T-helper 1 cell treated with Interleukin-12 subunit alpha and Interleukin-12 subunit beta and Interleukin-4 antibody, amounts not matched to agents 30 μg/mL and 1 μg/mL, for 36 hours (primary cell): ENCODE measurements around the gene GMCL1.
A peak's percentile ranks its signal among the peaks of the same experiment; 100 is the strongest.
"Not testable (repeated sequence)": the region's sequence is repeated elsewhere in the genome, so short reads cannot be mapped to it uniquely, and the experiment has no call there.

Source experiments
- H3K27ac Mint-ChIP-seq: one replicate; pipeline ENCODE4 v1.8.0; 2021; ENCODE audit warnings: mild to moderate bottlenecking, mixed read lengths
- H3K27me3 Mint-ChIP-seq: one replicate; pipeline ENCODE4 v1.8.0; 2021; ENCODE audit warnings: low read depth, mixed read lengths
- H3K36me3 Mint-ChIP-seq: one replicate; pipeline ENCODE4 v1.8.0; 2021; ENCODE audit warnings: low read depth, mixed read lengths
- H3K4me1 Mint-ChIP-seq: one replicate; pipeline ENCODE4 v1.8.0; 2021; ENCODE audit warnings: low read depth, mixed read lengths
- H3K4me3 Mint-ChIP-seq: one replicate; pipeline ENCODE4 v1.8.0; 2021; ENCODE audit warnings: mild to moderate bottlenecking, moderate library complexity, mixed read lengths
- H3K9me3 Mint-ChIP-seq: one replicate; pipeline ENCODE4 v1.8.0; 2021; ENCODE audit warnings: mixed read lengths

Gene GMCL1

DNA sequence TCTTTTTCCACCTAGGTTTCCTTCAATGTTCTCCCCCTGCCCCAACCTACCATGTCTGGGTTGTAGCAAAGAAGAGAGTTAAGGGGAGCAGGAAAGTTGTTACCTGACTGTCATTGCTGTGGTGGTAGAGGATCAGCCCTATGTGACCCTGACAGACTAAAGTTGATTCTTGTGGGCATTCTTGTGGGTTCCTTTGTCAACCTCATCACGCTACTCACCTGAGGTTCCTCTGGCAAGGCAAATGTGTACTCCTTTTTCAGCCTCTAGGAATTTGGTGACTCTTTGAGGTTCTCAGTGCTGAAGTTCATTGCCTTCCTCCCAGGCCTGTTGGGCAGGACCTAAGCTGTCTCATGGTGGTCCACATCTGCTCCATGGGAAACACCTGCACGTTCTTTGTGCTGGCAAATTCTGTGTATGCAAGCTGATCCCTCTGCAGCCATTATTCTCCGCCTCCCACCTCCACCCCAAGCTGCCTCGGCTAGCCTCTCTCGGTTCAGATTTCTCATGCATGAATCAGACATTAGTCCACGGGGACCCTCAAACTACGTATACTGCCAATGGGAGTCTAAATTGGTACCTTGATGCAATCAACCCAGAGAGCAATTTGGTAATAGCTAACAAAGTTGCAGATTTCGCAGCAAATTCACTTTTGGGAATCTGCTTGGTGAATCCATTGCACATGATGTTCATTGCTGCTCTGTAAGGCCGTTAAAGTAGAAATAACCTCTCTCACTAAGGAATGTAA is 1.5 kb upstream of the GMCL1 start:
- Mint-ChIP-seq H3K27me3 (no peaks in the 10 kb centered on the region), H3K4me3 (peak overlapping the region; percentile 82), H3K36me3 (peaks cover 12% of the 10 kb centered on the region), H3K4me1 (peaks cover 36% of the 10 kb centered on the region), H3K9me3 (no peaks in the 10 kb centered on the region), H3K27ac (peak overlapping the region; percentile 94)

GRCh38 chr2:69828938-69829255 is 563 bp upstream of the GMCL1 start:
- Mint-ChIP-seq H3K27ac (peak overlapping the region; percentile 94), H3K27me3 (no peaks in the 10 kb centered on the region), H3K4me1 (peaks cover 41% of the 10 kb centered on the region), H3K4me3 (peak overlapping the region; percentile 90), H3K9me3 (no peaks in the 10 kb centered on the region), H3K36me3 (peaks cover 10% of the 10 kb centered on the region)

- H3K9me3 Mint-ChIP-seq, result no peaks in the 10 kb centered on the region
Observed at GRCh38 chr2:69830045-69830905, 815 bp downstream of the GMCL1 start.

DNA sequence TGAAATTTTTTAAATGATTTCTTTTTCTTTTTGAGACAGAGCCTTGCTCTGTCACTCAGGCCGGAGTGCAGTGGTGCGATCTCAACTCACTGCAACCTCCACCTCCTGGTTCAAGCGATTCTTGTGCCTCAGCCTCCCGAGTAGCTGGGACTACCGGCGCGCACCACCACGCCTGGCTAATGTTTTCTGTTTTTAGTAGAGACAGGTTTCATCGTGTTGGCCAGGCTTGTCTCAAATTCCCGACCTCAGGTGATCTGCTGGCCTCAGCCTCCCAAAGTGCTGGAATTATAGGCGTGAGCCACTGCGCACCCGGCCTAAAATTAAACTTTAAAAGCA is 1.4 kb downstream of the GMCL1 start:
- peak overlapping the region; percentile 67 for H3K27ac Mint-ChIP-seq

More at GRCh38 chr2:69830045-69830905, 815 bp downstream of the GMCL1 start:
- H3K27ac Mint-ChIP-seq, result peak overlapping the region; percentile 67
- H3K27me3 Mint-ChIP-seq, result no peaks in the 10 kb centered on the region
- peaks cover 50% of the 10 kb centered on the region for H3K4me1 Mint-ChIP-seq
- H3K36me3 Mint-ChIP-seq, result peaks cover 19% of the 10 kb centered on the region
- peak overlapping the region; percentile 90 for H3K4me3 Mint-ChIP-seq

DNA sequence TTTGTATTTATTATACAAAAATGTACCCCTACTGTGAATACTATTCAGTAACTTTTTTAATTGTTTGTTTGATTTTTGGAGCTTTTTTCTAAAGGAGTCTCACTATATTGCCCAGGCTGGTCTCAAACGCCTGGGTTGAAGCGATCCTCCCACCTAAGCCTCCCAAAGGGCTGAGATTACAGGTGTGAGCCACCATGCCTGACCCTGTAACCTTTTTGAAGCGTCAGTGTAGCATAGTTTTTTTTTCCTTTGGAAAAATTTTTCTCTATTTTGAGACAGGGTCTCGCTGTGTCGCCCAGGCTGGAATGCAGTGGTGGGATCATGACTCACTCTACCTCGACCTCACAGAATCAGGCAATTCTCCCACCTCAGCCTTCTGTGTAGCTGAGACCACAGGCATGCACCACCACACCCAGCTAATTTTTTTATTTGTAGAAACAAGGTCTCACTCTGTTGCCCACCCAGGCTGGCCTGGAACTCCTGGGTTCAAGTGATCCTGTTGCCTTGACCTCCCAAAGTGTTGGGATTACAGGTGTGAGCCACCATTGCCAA is 2.0 kb downstream of the GMCL1 start:
- peak overlapping the region; percentile 58 for H3K4me3 Mint-ChIP-seq
- H3K27ac Mint-ChIP-seq, result no peak overlapping the region
- H3K27me3 Mint-ChIP-seq, result no peaks in the 10 kb centered on the region
- H3K4me1 Mint-ChIP-seq, result peaks cover 57% of the 10 kb centered on the region
- peaks cover 24% of the 10 kb centered on the region for H3K36me3 Mint-ChIP-seq
- H3K9me3 Mint-ChIP-seq, result no peaks in the 10 kb centered on the region

More for the DNA sequence above, 1.4 kb downstream of the GMCL1 start:
- H3K9me3 Mint-ChIP-seq, H3K27me3 Mint-ChIP-seq: not testable (repeated sequence)
- Mint-ChIP-seq H3K36me3 (peaks cover 19% of the 10 kb centered on the region), H3K4me1 (peaks cover 52% of the 10 kb centered on the region), H3K4me3 (peak overlapping the region; percentile 90)

DNA sequence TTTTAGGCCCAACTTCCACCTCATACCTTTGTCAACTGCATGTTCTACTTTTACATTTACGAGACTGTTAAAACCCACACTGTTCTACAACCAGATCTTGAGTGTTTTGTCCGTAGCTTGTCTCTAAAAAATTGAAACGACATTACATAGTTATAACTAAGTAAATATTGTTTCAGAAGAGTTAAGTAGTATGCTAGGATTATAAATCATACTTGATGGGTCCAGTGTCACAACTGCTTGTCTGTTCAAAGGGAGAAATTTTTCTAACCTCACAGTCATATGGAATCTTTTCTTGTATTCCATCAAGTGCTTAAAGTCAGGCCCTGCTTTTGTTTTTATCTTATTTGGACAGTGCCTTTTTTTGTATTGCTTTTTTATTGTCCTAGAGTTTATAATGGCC is 4.3 kb downstream of the GMCL1 start:
- Mint-ChIP-seq H3K27ac (no peak overlapping the region), H3K36me3 (peaks cover 26% of the 10 kb centered on the region), H3K4me1 (peaks cover 47% of the 10 kb centered on the region), H3K27me3 (no peaks in the 10 kb centered on the region), H3K9me3 (no peaks in the 10 kb centered on the region), H3K4me3 (no peak overlapping the region)

GRCh38 chr2:69835666-69836065 is 6.2 kb downstream of the GMCL1 start:
- Mint-ChIP-seq H3K9me3 (no peaks in the 10 kb centered on the region), H3K36me3 (peaks cover 27% of the 10 kb centered on the region), H3K27ac (no peak overlapping the region), H3K4me3 (no peak overlapping the region), H3K27me3 (no peaks in the 10 kb centered on the region), H3K4me1 (peaks cover 42% of the 10 kb centered on the region)

DNA sequence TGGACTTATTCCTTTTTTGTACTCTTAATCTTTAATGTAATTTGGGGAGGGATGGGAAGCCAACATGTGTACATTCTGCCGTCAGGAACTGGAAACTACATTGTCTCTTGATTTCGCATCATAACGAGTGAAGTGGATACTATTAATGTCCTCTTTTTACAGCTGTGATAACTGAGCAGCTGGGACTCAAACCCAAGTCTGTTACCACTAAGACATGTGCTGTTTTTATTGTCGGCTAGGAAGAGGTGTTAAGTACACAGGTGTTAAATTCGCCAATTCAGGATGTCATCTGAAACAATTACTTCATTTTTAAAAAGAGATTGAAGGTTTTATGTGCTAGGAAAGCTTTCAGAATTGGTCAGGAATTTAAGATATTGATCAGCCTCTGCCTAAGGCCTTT is 6.9 kb downstream of the GMCL1 start:
- Mint-ChIP-seq H3K36me3 (peaks cover 27% of the 10 kb centered on the region), H3K27ac (no peak overlapping the region), H3K4me3 (no peak overlapping the region), H3K4me1 (peaks cover 37% of the 10 kb centered on the region), H3K27me3 (no peaks in the 10 kb centered on the region), H3K9me3 (no peaks in the 10 kb centered on the region)

GRCh38 chr2:69837533-69837932 is 8.1 kb downstream of the GMCL1 start:
- H3K36me3 Mint-ChIP-seq, result peaks cover 28% of the 10 kb centered on the region

DNA sequence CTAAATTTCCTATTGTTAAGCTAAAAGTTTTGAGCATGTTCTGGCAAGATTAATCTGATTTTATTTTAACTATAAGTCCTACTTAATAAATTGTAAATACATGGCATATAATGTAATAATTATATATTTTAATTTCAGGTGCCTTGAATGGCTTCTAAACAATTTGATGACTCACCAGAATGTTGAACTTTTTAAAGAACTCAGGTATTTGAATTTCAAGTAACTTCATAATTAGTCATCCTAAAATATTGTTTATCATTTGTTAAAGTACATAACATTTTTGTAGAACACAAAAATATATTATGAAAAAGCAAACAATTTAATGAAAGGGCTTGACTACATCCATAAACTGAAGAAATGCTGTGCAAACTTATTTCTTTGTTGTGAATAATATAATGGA is 14.5 kb downstream of the GMCL1 start:
- no peak overlapping the region for H3K4me3 Mint-ChIP-seq
- peaks cover 31% of the 10 kb centered on the region for H3K36me3 Mint-ChIP-seq
- peaks cover 6% of the 10 kb centered on the region for H3K4me1 Mint-ChIP-seq
- no peaks in the 10 kb centered on the region for H3K27me3 Mint-ChIP-seq
- H3K9me3 Mint-ChIP-seq, result no peaks in the 10 kb centered on the region
- H3K27ac Mint-ChIP-seq, result no peak overlapping the region

More at GRCh38 chr2:69837533-69837932, 8.1 kb downstream of the GMCL1 start:
- H3K27ac Mint-ChIP-seq, result no peak overlapping the region
- no peaks in the 10 kb centered on the region for H3K9me3 Mint-ChIP-seq
- no peaks in the 10 kb centered on the region for H3K27me3 Mint-ChIP-seq
- peaks cover 28% of the 10 kb centered on the region for H3K4me1 Mint-ChIP-seq
- H3K4me3 Mint-ChIP-seq, result no peak overlapping the region

DNA sequence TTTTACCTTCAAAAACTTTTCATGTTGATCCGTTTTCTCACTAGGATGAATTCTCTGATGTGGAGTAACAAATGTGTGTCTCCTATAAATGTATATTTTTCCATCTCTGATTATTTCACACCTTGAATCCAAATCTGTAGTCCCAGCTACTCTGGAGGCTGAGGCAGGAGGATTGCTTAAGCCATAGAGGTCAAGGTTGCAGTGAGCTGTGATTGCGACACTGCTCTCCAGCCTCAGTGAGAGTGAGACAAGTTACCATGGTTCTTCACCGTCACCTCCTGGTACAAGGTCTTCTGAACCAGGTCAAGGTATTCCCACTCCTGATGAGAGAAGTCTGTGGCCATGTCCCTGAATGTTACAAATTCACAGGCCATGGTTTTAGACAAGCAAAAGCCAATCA is 15.1 kb downstream of the GMCL1 start:
- peaks cover 30% of the 10 kb centered on the region for H3K36me3 Mint-ChIP-seq
- H3K4me1 Mint-ChIP-seq, result peaks cover 6% of the 10 kb centered on the region

DNA sequence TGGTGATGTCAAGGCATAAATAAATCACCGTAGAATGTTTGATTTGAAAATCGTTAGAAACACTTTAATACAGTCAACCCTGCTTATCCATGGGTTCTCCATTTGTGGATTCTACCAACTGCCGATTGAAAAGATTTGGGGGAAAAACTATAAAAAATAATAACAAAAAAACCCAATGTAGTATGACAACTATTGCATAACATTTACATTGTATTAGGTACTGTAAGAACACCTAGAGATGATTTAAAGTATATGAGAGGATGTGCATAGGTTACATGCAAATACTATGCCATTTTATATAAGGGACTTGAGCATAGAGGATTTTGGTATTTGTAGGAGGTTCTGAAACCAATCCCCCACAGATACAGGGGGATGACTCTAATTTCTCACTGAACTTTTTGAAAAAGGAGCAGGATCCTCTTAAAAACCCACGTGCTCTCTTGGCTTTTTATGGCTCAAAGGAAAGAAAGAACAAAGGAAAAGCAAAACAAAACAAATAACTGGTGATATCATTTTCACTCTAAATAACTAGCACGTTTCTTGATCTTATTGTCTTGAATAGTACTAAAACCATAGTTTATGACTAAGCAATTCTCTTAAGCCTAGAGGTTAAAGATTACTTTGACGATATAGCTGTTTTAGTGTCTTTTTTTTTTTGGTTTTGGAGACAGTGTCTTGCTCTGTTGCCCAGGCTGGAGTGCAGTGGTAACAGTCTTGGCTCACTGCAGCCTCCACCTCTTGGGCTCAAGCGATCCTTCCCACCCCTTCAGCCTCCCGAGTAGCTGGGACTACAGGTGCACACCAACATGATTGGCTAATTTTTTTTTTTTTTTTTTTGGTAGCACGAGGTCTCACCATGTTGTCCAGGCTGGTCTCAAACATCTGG is 17.0 kb downstream of the GMCL1 start:
- Mint-ChIP-seq H3K27ac (no peak overlapping the region), H3K27me3 (no peaks in the 10 kb centered on the region), H3K4me3 (no peak overlapping the region), H3K4me1 (peaks cover 6% of the 10 kb centered on the region), H3K36me3 (peaks cover 31% of the 10 kb centered on the region), H3K9me3 (no peaks in the 10 kb centered on the region)

More for the DNA sequence above, 15.1 kb downstream of the GMCL1 start:
- H3K27ac Mint-ChIP-seq, result no peak overlapping the region
- no peaks in the 10 kb centered on the region for H3K27me3 Mint-ChIP-seq
- no peak overlapping the region for H3K4me3 Mint-ChIP-seq
- no peaks in the 10 kb centered on the region for H3K9me3 Mint-ChIP-seq

- no peaks in the 10 kb centered on the region for H3K27me3 Mint-ChIP-seq
- no peak overlapping the region for H3K27ac Mint-ChIP-seq
- H3K4me3 Mint-ChIP-seq, result no peak overlapping the region
- peaks cover 6% of the 10 kb centered on the region for H3K4me1 Mint-ChIP-seq
- no peaks in the 10 kb centered on the region for H3K9me3 Mint-ChIP-seq
- H3K36me3 Mint-ChIP-seq, result peaks cover 28% of the 10 kb centered on the region
Observed at GRCh38 chr2:69847068-69847828, 17.8 kb downstream of the GMCL1 start.
